Measurements from ENCODE around the gene HNRNPUL2.
A peak's percentile ranks its signal among the peaks of the same experiment; 100 is the strongest.

HNRNPUL2 gene

GRCh38 chr11:62673196-62673525, 54.1 kb downstream of the HNRNPUL2 start:
- Histone ChIP-seq H3K4me3 (IDR thresholded peaks at IDR 0.05; ENCODE audit: insufficient read depth, low read depth, low read length) (no peak overlapping the region), H2AFZ (ENCODE audit: low read depth) (no peak overlapping the region), H4K20me1 (ENCODE audit: insufficient read depth) (no peaks in the 10 kb centered on the region), H3K27me3 (ENCODE audit: insufficient read depth, low read depth) (no peaks in the 10 kb centered on the region), H3K4me2 (no peak overlapping the region; the same call in 1 of the 2 replicates), H3K36me3 (ENCODE audit: insufficient read depth) (no peaks in the 10 kb centered on the region), H3K79me2 (ENCODE audit: insufficient read depth, low read depth) (peaks cover 18% of the 10 kb centered on the region), H3K4me1 (ENCODE audit: low read depth, poor library complexity, severe bottlenecking) (peaks cover 23% of the 10 kb centered on the region), H3K27ac (no peak overlapping the region), H3K9ac (no peak overlapping the region)
- no peak for TF ChIP-seq CTCF (conservative IDR thresholded peaks at IDR 0.05; ENCODE audit: low read depth, low read length)

GRCh38 chr11:62671608-62672389, 55.5 kb downstream of the HNRNPUL2 start, which contains the start of the genes LBHD1 and UQCC3:
Gene LBHD1, minus strand, starts transcription at chr11:62672267. Its CDS starts 2,236 bp downstream, at chr11:62670031.
Gene UQCC3, plus strand, starts transcription at chr11:62671673. Its CDS starts 73 bp downstream, at chr11:62671746.
- H3K79me2 ChIP-seq (ENCODE audit: insufficient read depth, low read depth), result peaks cover 10% of the 10 kb centered on the region; the same call in 1 of the 2 replicates

DNA sequence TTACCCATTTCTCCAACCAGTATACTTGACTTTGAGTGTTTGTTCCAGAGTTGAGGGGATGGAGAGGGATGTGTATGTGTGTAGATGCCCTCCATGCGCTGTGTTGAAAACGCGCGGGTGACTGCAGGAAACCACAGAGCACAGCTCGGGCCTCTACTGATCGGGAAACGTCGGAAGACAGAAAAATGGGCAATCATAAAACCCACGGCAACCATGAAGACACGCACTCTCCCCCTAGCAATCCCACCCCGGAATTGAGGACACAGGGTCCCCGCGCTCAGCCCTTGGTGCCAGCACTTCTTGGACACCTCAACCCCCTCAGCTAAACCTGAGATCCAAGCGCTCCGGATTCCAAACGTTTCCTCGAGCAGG, 56.0 kb downstream of the HNRNPUL2 start:
- peaks cover 10% of the 10 kb centered on the region; the same call in 1 of the 2 replicates for H3K79me2 ChIP-seq (ENCODE audit: insufficient read depth, low read depth)
- no peak for TF ChIP-seq CTCF (conservative IDR thresholded peaks at IDR 0.05; ENCODE audit: low read depth, low read length)

More at GRCh38 chr11:62671608-62672389, 55.5 kb downstream of the HNRNPUL2 start, which contains the start of the genes LBHD1 and UQCC3:
- no peaks in the 10 kb centered on the region for H3K36me3 ChIP-seq (ENCODE audit: insufficient read depth)
- peak within 1 kb of the TSS; percentile 80 for H3K4me2 ChIP-seq
- H4K20me1 ChIP-seq (ENCODE audit: insufficient read depth), result no peaks in the 10 kb centered on the region
- H3K9ac ChIP-seq, result peak within 1 kb of the TSS; percentile 62
- H3K27me3 ChIP-seq (ENCODE audit: insufficient read depth, low read depth), result no peaks in the 10 kb centered on the region
- H3K4me3 ChIP-seq (IDR thresholded peaks at IDR 0.05; ENCODE audit: insufficient read depth, low read depth, low read length), result no peak within 1 kb of the TSS
- no peak for TF ChIP-seq CTCF (conservative IDR thresholded peaks at IDR 0.05; ENCODE audit: low read depth, low read length)
- H2AFZ ChIP-seq (ENCODE audit: low read depth), result peak within 1 kb of the TSS; percentile 56
- peak within 1 kb of the TSS; percentile 61 for H3K27ac ChIP-seq
- peaks cover 10% of the 10 kb centered on the region for H3K4me1 ChIP-seq (ENCODE audit: low read depth, poor library complexity, severe bottlenecking)

DNA sequence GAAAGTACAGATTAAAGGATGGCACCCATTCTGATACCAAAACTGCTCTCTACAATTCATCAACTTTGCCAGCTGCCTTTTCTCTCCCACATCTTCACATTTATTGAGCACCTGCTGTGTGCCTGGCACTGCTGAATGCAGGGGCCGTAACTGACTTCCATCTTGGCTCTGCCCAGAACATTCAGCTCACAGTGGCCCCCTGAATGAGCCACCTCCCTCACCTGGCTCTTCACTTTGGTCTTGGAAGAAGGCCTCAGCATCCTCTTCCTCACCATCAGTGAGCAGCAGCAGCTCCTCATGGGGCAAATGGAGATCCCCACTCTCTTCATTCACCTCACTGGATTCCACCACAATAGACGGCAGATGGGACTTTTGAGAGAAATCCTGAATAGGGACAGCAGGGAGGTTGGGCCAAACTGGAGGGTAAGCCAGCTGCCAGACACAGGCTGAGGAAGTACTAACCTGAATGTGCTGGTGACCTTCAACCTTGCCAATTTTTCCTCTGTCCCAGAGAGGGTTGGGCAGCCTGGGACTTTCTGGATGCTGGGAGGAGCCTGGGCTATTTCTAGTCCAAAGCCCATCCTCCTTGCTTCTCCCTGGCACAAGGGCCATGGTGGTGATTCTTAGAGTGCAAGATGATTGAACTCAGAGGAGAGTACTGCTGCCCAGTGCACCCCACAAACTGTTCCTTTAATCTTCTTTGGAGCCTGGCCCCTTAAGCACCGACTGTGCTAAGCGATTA, 57.7 kb downstream of the HNRNPUL2 start:
- Histone ChIP-seq H3K79me2 (ENCODE audit: insufficient read depth, low read depth) (peaks cover 10% of the 10 kb centered on the region; the same call in 1 of the 2 replicates), H3K27me3 (ENCODE audit: insufficient read depth, low read depth) (no peaks in the 10 kb centered on the region), H3K9ac (no peak overlapping the region), H3K4me1 (ENCODE audit: low read depth, poor library complexity, severe bottlenecking) (peaks cover 14% of the 10 kb centered on the region), H3K4me3 (IDR thresholded peaks at IDR 0.05; ENCODE audit: insufficient read depth, low read depth, low read length) (no peak overlapping the region), H3K27ac (no peak overlapping the region), H2AFZ (ENCODE audit: low read depth) (no peak overlapping the region), H3K36me3 (ENCODE audit: insufficient read depth) (no peaks in the 10 kb centered on the region), H3K4me2 (no peak overlapping the region), H4K20me1 (ENCODE audit: insufficient read depth) (no peaks in the 10 kb centered on the region)
- no peak for TF ChIP-seq CTCF (conservative IDR thresholded peaks at IDR 0.05; ENCODE audit: low read depth, low read length)

More for the DNA sequence above, 56.0 kb downstream of the HNRNPUL2 start:
- H4K20me1 ChIP-seq (ENCODE audit: insufficient read depth), result no peaks in the 10 kb centered on the region
- no peak overlapping the region for H3K4me3 ChIP-seq (IDR thresholded peaks at IDR 0.05; ENCODE audit: insufficient read depth, low read depth, low read length)
- peak overlapping the region; percentile 56 for H2AFZ ChIP-seq (ENCODE audit: low read depth)
- H3K27me3 ChIP-seq (ENCODE audit: insufficient read depth, low read depth), result no peaks in the 10 kb centered on the region
- H3K4me2 ChIP-seq, result peak overlapping the region; percentile 80
- H3K4me1 ChIP-seq (ENCODE audit: low read depth, poor library complexity, severe bottlenecking), result peaks cover 9% of the 10 kb centered on the region
- H3K36me3 ChIP-seq (ENCODE audit: insufficient read depth), result no peaks in the 10 kb centered on the region
- peak overlapping the region; percentile 61 for H3K27ac ChIP-seq
- peak overlapping the region; percentile 62 for H3K9ac ChIP-seq

Measured in KMS-11 (cell line).